Bronchial epithelial cell (primary cell): ENCODE measurements around the gene ATP6V0E2. TPM values are rescaled to one million over a fixed set of nuclear protein-coding genes. Genes with fewer than 3 reads are reported as not detected.

Experiments used
- DNase-seq: peaks from one replicate; pipeline ENCODE4 v3.0.0-alpha.2; 2010; ENCODE audit warnings: low read depth
- FAIRE-seq: peaks from 2 replicates; lab custom pipeline; 2011; peaks lifted over from hg19 to GRCh38; lab: Jason Lieb, UNC
- H3K27me3 ChIP-seq: 2 replicates; pipeline ENCODE4 v1.5.1; 2011; ENCODE audit warnings: low read length; ENCODE audit not compliant: control insufficient read depth, insufficient read depth
- H3K36me3 ChIP-seq: 2 replicates; pipeline ENCODE4 v1.5.1; 2011; ENCODE audit warnings: low read length; ENCODE audit not compliant: control insufficient read depth, insufficient read depth
- H3K4me3 ChIP-seq: 2 replicates; pipeline ENCODE4 v1.5.1; 2011; ENCODE audit warnings: mild to moderate bottlenecking, low read depth, low read length, control low read depth
- CTCF ChIP-seq: IDR thresholded peaks from 2 replicates; pipeline ENCODE4 v1.5.1; 2011; ENCODE audit warnings: mild to moderate bottlenecking, moderate library complexity, low read length, control low read depth, inconsistent platforms; ENCODE audit not compliant: insufficient read depth, severe bottlenecking
- total RNA-seq: library from RNA; depleted of rRNA; stranded (reverse); fragments of >200 nt; gene quantifications from 2 replicates; pipeline ENCODE4 v1.2.1, GENCODE V29; 2014

Gene ATP6V0E2
- total RNA-seq, 1 donor from 2014 or later = 1.6 TPM

- H3K4me3 ChIP-seq = peak within 1 kb of the TSS; percentile 89
- FAIRE-seq (no peak), DNase-seq (peak; percentile 92)
- H3K36me3 ChIP-seq = no peaks in the 10 kb centered on the region
- TF ChIP-seq CTCF = no peak
- H3K27me3 ChIP-seq = peaks cover 1% of the 10 kb centered on the region
These were observed 35.4 kb upstream of the ATP6V0E2 start, which contains the start of gene ZNF862 for GRCh38 chr7:149838224-149838991. TSS of gene ZNF862 (plus strand) at chr7:149838375. CDS start at chr7:149838612, 237 bp downstream.

- peak overlapping the region; percentile 89 for H3K4me3 ChIP-seq
- H3K36me3 ChIP-seq = no peaks in the 10 kb centered on the region
- TF ChIP-seq CTCF = no peak
- DNase-seq (peak; percentile 22), FAIRE-seq (no peak)
- H3K27me3 ChIP-seq = no peaks in the 10 kb centered on the region
These were observed 34.8 kb upstream of the ATP6V0E2 start for GRCh38 chr7:149838992-149839408.

- no peaks in the 10 kb centered on the region for H3K27me3 ChIP-seq
- FAIRE-seq (no peak), DNase-seq (no peak)
- H3K36me3 ChIP-seq = no peaks in the 10 kb centered on the region
- H3K4me3 ChIP-seq = no peak overlapping the region
- no peak for TF ChIP-seq CTCF
These were observed 33.8 kb upstream of the ATP6V0E2 start for GRCh38 chr7:149839933-149840332.

- Histone ChIP-seq H3K36me3 (peaks cover 2% of the 10 kb centered on the region), H3K27me3 (no peaks in the 10 kb centered on the region), H3K4me3 (no peak overlapping the region)
- no peak for TF ChIP-seq CTCF
- no peak for FAIRE-seq
- no peak for DNase-seq
These were observed 30.2 kb upstream of the ATP6V0E2 start for GRCh38 chr7:149843566-149843965.

- Histone ChIP-seq H3K36me3 (peaks cover 2% of the 10 kb centered on the region), H3K4me3 (no peak overlapping the region), H3K27me3 (no peaks in the 10 kb centered on the region)
- DNase-seq = no peak
- TF ChIP-seq CTCF = no peak
- peak; percentile 94 for FAIRE-seq
These were observed 29.3 kb upstream of the ATP6V0E2 start for GRCh38 chr7:149844445-149844844.
